OCI-LY7 (cell line): Measurements from ENCODE around the gene MYBBP1A. TPM values are rescaled to one million over a fixed set of nuclear protein-coding genes. Genes with fewer than 3 reads are reported as not detected.
A peak's percentile ranks its signal among the peaks of the same experiment; 100 is the strongest.

ENCODE experiments used
- BruUV-seq: library from RNA; stranded (reverse); fragments of 400-500 nt; replicated peaks from 2 replicates; lab custom pipeline; 2021; lab: Mats Ljungman, UMichigan
- CTCF ChIA-PET: fragments of 300-600 bp; sonication (Branson Sonifier 250); formaldehyde crosslinking; loops from one replicate; lab custom pipeline; 2022; ENCODE audit warnings: antibody characterized with exemption; ENCODE audit not compliant: unreplicated experiment; lab: Charles Lee
- POLR2A ChIA-PET: fragments of 300-600 bp; sonication (Branson Sonifier 250); formaldehyde crosslinking; loops from one replicate; lab custom pipeline; 2022; ENCODE audit warnings: antibody characterized with exemption; lab: Charles Lee
- DNase-seq: peaks from one replicate; pipeline ENCODE4 v3.0.0-alpha.2; 2015; ENCODE audit warnings: low spot score
- H2AFZ ChIP-seq: fragments of 200-600 bp; sonication (generic), shearing (Covaris generic); 2 replicates; pipeline ENCODE4 v1.6.1; 2014; ENCODE audit warnings: mild to moderate bottlenecking, antibody characterized with exemption, low read length, moderate library complexity
- H3K27ac ChIP-seq: fragments of 200-600 bp; sonication (generic); 2 replicates; pipeline ENCODE4 v1.5.1; 2014; ENCODE audit warnings: mixed run types, low read depth, mild to moderate bottlenecking, moderate library complexity, low read length, inconsistent platforms; ENCODE audit not compliant: poor library complexity, severe bottlenecking
- H3K36me3 ChIP-seq: fragments of 200-600 bp; sonication (generic); 2 replicates; pipeline ENCODE4 v1.6.1; 2014; ENCODE audit warnings: mild to moderate bottlenecking, antibody characterized with exemption, low read length, moderate library complexity, mixed read lengths; ENCODE audit not compliant: insufficient read depth
- H3K4me1 ChIP-seq: fragments of 200-600 bp; sonication (generic); 2 replicates; pipeline ENCODE4 v1.5.1; 2014; ENCODE audit warnings: mild to moderate bottlenecking, low read length; ENCODE audit not compliant: insufficient read depth, poor library complexity, severe bottlenecking
- H3K4me2 ChIP-seq: fragments of 200-600 bp; sonication (generic); 2 replicates; pipeline ENCODE4 v1.6.1; 2014; ENCODE audit warnings: mild to moderate bottlenecking, low read length
- H3K4me3 ChIP-seq: fragments of 200-600 bp; sonication (generic); 2 replicates; pipeline ENCODE4 v1.5.1; 2014; ENCODE audit warnings: mild to moderate bottlenecking, low read depth, low read length; ENCODE audit not compliant: poor library complexity, severe bottlenecking
- H3K79me2 ChIP-seq: fragments of 200-600 bp; sonication (generic); 2 replicates; pipeline ENCODE4 v1.6.1; 2016; ENCODE audit warnings: low read depth, mild to moderate bottlenecking, low read length, moderate library complexity, mixed read lengths; ENCODE audit not compliant: insufficient read depth
- H3K9me2 ChIP-seq: fragments of 200-600 bp; sonication (generic); 2 replicates; pipeline ENCODE4 v1.6.1; 2016; ENCODE audit warnings: mild to moderate bottlenecking, low read length, mixed read lengths; ENCODE audit not compliant: insufficient read depth
- H3K9me3 ChIP-seq: fragments of 200-600 bp; sonication (generic); 2 replicates; pipeline ENCODE4 v1.6.1; 2014; ENCODE audit warnings: mild to moderate bottlenecking, mixed run types, low read length, mixed read lengths
- H4K20me1 ChIP-seq: fragments of 200-600 bp; sonication (generic); 2 replicates; pipeline ENCODE4 v1.6.1; 2014; ENCODE audit warnings: mild to moderate bottlenecking, antibody characterized with exemption, low read length, moderate library complexity, mixed read lengths; ENCODE audit not compliant: insufficient read depth
- EZH2phosphoT487 ChIP-seq: fragments of 200-600 bp; sonication (generic); IDR thresholded peaks from 2 replicates; pipeline ENCODE4 v1.6.1; 2018; ENCODE audit warnings: low read depth, borderline replicate concordance, mild to moderate bottlenecking, mixed run types, antibody characterized with exemption, low read length, moderate library complexity, mixed read lengths
- intact Hi-C: fragments of 100-400 bp; cut with micrococcal nuclease; formaldehyde crosslinking; loops from one replicate; pipeline ENCODE4 v1.10.0; 2022; ENCODE audit not compliant: unreplicated experiment
- total RNA-seq, 2 experiments: library from RNA; depleted of rRNA in 1 of 2; stranded (reverse); fragments of >200 nt in 1 of 2; shearing (Covaris generic) in 1 of 2; gene quantifications; 2 replicates each; pipeline ENCODE4 v1.2.3, GENCODE V29; 2014 to 2022
- TF ChIP-seq, protein P1 (sequence below): fragments of 200-600 bp; sonication (generic); conservative IDR thresholded peaks from 2 replicates; pipeline ENCODE4 v1.5.1; 2014; ENCODE audit warnings: mild to moderate bottlenecking, antibody characterized with exemption, low read length, moderate library complexity, mixed read lengths

The MYBBP1A gene
- total RNA-seq, 2 experiments from 2014 or later = 131 to 142 TPM

DNA sequence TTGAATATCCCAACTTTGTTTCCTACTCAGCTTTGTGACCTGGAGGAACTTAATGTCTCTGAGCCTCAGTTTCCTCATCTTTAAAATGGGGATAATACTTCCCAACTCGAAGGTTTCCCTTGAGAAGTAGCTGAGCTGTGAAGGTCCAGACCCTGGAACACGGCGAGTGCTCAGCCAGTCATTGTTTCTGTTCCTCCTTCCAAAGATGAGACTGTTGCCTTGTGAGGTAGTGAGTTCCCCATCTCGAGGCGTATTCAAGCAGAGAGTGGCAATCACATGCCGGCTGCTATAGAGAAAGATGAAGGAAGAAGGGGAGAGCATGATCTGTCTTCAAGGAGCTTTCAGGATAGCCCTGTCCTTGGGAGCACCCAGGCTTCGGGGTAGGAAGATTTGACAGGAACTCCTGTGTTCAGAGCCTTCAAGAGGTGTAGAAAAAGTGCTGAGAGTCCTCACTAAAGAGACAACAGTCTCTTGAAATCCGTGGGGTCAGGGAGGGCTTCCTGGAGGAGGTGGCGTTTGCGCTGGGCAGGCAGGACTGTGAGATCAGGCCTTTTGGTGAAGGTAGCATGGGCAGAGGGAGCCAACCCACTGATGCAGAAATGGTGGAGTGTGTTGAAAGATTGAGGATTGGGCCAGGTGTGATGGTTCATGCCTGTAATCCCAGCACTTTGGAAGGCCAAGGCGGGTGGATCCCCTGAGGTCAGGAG lies 29.3 kb downstream of the MYBBP1A start:
- intact Hi-C loops = no loop called here
- Histone ChIP-seq H4K20me1 (no peaks in the 10 kb centered on the region), H3K27ac (no peak overlapping the region), H3K9me3 (no peaks in the 10 kb centered on the region), H3K4me1 (peaks cover 46% of the 10 kb centered on the region), H3K4me2 (no peak overlapping the region), H2AFZ (no peak overlapping the region), H3K79me2 (no peaks in the 10 kb centered on the region), H3K4me3 (no peak overlapping the region), H3K36me3 (no peaks in the 10 kb centered on the region), H3K9me2 (no peaks in the 10 kb centered on the region)
- TF ChIP-seq, protein P1, sequence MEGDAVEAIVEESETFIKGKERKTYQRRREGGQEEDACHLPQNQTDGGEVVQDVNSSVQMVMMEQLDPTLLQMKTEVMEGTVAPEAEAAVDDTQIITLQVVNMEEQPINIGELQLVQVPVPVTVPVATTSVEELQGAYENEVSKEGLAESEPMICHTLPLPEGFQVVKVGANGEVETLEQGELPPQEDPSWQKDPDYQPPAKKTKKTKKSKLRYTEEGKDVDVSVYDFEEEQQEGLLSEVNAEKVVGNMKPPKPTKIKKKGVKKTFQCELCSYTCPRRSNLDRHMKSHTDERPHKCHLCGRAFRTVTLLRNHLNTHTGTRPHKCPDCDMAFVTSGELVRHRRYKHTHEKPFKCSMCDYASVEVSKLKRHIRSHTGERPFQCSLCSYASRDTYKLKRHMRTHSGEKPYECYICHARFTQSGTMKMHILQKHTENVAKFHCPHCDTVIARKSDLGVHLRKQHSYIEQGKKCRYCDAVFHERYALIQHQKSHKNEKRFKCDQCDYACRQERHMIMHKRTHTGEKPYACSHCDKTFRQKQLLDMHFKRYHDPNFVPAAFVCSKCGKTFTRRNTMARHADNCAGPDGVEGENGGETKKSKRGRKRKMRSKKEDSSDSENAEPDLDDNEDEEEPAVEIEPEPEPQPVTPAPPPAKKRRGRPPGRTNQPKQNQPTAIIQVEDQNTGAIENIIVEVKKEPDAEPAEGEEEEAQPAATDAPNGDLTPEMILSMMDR = no peak
- TF ChIP-seq EZH2phosphoT487 = no peak
- CTCF ChIA-PET = no interaction called here
- no TSS peak for BruUV-seq
- no peak for DNase-seq
- POLR2A ChIA-PET = no interaction called here

DNA sequence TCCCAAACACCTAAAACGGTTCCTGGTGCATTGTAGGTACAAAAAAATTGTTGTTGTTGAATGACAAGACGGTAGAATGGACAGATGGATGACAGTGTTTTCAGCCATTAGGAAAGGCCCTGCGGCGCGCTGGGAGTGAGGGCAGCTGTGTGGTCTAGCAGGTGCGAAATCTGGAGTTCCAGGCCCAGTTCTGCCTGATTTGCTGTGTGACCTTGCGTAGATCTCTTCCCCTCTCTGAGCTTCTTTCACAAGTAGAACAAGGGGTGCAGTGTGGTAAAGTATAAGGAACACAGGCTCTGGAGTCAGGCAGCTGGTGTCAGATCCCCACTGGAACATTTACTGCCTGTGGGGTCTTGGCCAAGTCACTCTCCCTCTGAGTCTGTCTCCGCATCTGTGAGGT lies 31.2 kb downstream of the MYBBP1A start:
- Histone ChIP-seq H3K4me3 (peak overlapping the region; percentile 64), H3K9me2 (no peaks in the 10 kb centered on the region), H4K20me1 (no peaks in the 10 kb centered on the region), H3K36me3 (no peaks in the 10 kb centered on the region), H3K27ac (peak overlapping the region; percentile 90), H3K9me3 (no peaks in the 10 kb centered on the region), H3K4me2 (peak overlapping the region; percentile 71), H3K4me1 (peaks cover 62% of the 10 kb centered on the region), H2AFZ (peak overlapping the region; percentile 58; the same call in 1 of the 2 replicates), H3K79me2 (no peaks in the 10 kb centered on the region)
- CTCF ChIA-PET = interaction anchor here (0.9 kb wide), 1 partner anchor 11 kb away, joined by 6 read pairs; no protein-coding TSS in a partner anchor
- peak; percentile 52 for DNase-seq
- intact Hi-C loops = loop anchor here (2.0 kb wide), 2 partner anchors 31 to 103 kb away; partner anchors contain the start of gene MYBBP1A
- POLR2A ChIA-PET = interaction anchor here (0.6 to 1.2 kb wide), 3 partner anchors 25 to 98 kb away, joined by 3 to 5 read pairs (median 3); partner anchors contain the start of gene SPNS2
- no TSS peak for BruUV-seq
- TF ChIP-seq EZH2phosphoT487 = no peak
- TF ChIP-seq, protein P1 = no peak

DNA sequence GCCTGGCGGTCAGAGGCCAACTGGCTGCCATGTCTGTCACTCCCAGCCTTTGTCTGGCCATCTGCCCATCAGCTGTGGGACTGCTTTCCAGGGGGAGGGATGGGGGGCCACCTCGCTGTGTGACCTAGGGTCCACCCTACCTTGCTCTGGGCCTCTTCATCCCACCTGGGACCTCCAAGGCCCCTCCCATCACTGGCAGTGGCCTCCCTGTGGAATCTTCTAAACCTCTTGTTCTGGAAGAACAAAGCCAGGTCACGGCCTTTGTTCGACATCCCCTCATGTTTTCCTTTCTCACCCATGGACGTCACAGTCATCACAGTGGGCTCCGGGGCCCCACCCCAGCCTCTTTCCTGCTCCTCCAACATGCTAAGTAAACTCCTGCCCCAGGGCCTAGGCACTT lies 32.5 kb downstream of the MYBBP1A start:
- POLR2A ChIA-PET = interaction anchor here (0.5 to 1.6 kb wide), 5 partner anchors 24 to 268 kb away, joined by 3 to 5 read pairs (median 4); partner anchors contain the start of gene SPNS2
- H3K79me2 ChIP-seq = no peaks in the 10 kb centered on the region
- H3K4me1 ChIP-seq = peaks cover 68% of the 10 kb centered on the region
- no peaks in the 10 kb centered on the region for H3K36me3 ChIP-seq
- intact Hi-C loops = loop anchor here (2.0 kb wide), 2 partner anchors 32 to 102 kb away; partner anchors contain the start of gene MYBBP1A
- TF ChIP-seq EZH2phosphoT487 = no peak
- TF ChIP-seq, protein P1 = no peak
- peak overlapping the region; percentile 64 for H3K4me3 ChIP-seq
- no peaks in the 10 kb centered on the region for H3K9me3 ChIP-seq
- H4K20me1 ChIP-seq = no peaks in the 10 kb centered on the region
- H3K27ac ChIP-seq = peak overlapping the region; percentile 90
- H3K9me2 ChIP-seq = no peaks in the 10 kb centered on the region
- DNase-seq = no peak
- peak overlapping the region; percentile 71 for H3K4me2 ChIP-seq
- CTCF ChIA-PET = no interaction called here
- no TSS peak for BruUV-seq
- peak overlapping the region; percentile 58; the same call in 1 of the 2 replicates for H2AFZ ChIP-seq
